Stimulated activated CD8-positive, alpha-beta memory T cell treated with anti-CD3 and anti-CD28 coated beads, Interleukin-4, amount 100 ng/mL, for 4 hours (primary cell): ENCODE measurements around the gene MAP4K1.

ENCODE experiments used
- DNase-seq, 2 donors: peaks; one replicate each; pipeline ENCODE4 v3.0.0-alpha.2; 2020; ENCODE audit warnings: low read depth in 2 of 2, low spot score in 1 of 2

The MAP4K1 gene

GRCh38 chr19:38547421-38547820, 70.3 kb downstream of the MAP4K1 start:
- DNase-seq: no peak

- DNase-seq: no peak
Observed at GRCh38 chr19:38545596-38545995, 72.2 kb downstream of the MAP4K1 start.

DNA sequence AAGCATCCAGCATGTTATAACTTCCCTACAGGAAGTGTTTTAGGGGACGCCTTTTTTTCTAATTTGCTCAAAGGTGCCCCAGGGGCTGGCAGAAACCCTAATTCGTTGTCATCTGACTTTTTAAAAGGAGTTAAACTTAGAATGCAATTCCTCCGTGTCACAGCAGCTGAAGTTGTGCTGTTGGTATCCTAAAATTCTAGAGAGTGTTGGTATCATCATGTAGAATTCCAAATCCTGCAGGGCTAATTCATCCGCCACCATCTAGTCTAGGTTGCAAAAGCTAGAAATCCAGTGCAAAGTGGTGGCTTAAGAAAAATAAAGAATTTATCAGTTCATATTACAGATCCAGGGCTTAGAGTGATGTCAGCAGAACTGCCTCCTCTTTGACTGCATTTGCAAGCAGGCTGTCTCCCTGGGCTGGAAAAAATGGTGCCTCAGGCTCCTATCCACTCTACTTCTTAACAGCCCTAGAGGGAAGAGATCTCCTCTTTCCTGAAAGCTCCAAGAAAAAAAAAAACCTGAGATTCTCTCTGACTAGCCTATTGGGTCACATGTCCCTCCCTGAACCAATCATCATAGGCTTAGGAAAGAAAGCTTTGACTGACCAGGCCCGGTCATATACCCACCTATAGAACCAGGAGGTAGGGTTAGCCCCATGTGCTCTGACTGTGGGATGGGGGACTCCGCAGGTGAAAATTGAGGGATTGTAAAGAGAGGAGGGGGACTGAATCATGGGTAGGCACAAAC, 73.0 kb downstream of the MAP4K1 start:
- DNase-seq: no peak

DNA sequence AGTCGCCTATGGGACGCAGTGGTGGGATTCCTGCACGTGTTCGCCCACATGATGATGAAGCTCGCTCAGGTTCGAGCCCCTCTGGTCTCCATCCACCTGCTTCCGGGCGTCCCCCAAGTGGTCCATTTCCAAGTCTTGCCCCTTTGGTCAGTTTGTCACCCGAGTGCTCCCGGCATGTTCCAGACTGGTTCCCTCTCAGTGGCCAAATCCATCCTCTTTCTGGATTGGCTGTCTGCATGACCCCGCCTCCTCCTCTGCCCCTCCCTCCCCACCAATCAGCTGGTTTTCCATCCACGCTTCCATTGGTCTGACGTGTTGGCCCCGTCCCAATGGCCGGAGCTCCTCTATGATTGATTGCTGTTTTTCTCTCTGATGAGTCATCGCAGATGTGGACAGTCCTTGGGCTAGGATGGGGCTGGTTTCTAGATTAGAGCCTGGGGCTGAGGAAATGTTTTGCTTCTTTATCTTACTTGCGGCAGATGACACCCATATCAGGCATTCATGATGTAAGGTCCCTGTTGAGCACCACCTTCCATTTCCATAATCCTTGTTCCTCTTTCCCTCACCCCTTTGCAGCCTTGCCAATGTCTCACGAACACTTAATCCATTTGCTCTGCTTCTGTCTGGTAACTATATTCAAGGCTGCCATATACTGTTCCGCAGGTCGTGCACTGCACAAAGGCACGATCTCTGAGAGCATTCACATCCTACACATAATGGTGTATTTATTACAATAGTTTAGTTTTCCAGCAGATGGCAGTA, 73.8 kb downstream of the MAP4K1 start:
- DNase-seq: no peak

DNA sequence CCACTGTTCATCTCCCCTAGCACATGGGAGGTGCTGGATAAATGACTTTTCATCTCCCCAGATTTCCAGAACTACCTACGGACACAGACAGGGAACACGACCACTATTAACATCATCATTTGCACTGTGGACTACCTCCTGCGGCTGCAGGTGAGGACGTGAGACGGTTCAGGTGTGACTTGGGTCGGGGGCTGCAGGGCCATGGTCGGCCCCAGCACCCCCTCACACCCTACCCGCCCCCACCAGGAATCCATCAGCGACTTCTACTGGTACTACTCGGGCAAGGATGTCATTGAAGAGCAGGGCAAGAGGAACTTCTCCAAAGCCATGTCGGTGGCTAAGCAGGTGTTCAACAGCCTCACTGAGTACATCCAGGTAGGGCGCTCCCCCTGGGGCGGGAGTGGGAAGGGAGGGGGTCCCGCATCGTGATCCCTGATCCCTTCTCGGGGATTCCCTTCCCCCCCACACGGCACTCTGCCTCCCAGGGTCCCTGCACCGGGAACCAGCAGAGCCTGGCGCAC, 74.4 kb downstream of the MAP4K1 start:
- DNase-seq: no peak

DNA sequence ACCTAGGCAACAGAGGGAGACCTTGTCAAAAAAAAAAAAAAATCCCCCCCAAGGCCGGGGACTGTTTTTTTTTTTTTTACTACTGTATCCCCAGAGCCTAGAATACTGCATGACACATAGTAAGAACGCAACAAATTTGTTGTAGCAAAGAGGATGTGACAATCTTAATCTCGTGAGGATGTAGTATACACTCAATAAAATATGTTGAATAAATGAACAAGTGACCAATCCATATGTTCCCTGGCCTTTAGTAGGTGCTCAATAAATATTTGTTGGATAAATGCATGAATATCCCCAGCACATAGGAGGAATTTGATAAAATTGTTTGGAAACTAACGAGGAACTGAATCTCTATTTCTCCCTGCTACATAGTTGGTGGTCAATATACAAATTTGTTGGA, 75.7 kb downstream of the MAP4K1 start:
- no peak for DNase-seq

GRCh38 chr19:38539751-38540150, 78.0 kb downstream of the MAP4K1 start:
- no peak for DNase-seq

GRCh38 chr19:38538793-38539528, 78.8 kb downstream of the MAP4K1 start:
- no peak for DNase-seq

DNA sequence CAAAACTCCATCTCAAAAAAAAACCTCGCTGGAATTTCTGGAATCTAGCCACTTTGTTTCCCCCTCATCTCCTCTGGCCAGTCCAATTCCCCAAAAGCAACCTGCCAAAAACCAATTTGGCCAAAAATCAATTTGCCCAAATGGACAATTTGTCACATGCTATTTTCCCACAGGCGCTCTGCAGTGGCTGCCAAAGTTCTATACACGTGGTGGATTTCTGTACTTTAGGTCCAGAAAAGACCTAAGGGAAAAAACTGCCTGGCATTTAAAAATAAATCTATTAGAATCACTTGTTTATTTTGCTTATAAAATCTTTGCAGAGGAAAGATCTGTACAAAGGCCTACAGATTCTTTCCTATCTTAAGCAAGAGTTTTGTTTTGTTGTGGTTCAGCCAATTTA, 79.4 kb downstream of the MAP4K1 start:
- DNase-seq: no peak
